Lung (tissue), 12 donors: ENCODE data around the gene POP7. TPM values are rescaled to one million over a fixed set of nuclear protein-coding genes. Genes with fewer than 3 reads are reported as not detected.

Source experiments
- ATAC-seq: fragments of 200-7000 bp; cut with Tn5 transposase; one replicate; pipeline ENCODE4 v1.9.1; 2020; ENCODE audit warnings: moderate number of reproducible peaks; ENCODE audit not compliant: insufficient read depth, low FRiP score
- DNase-seq, 3 donors: peaks; one replicate each; pipeline ENCODE4 v3.0.0-alpha.2; 2013 to 2017
- H3K27ac ChIP-seq, 2 donors: one replicate each; pipeline ENCODE4 v1.5.1; 2013; ENCODE audit warnings: mild to moderate bottlenecking in 2 of 2, moderate library complexity in 2 of 2, control low read depth in 1 of 2, inconsistent platforms in 1 of 2, low read depth in 1 of 2, low read length in 1 of 2
- H3K27me3 ChIP-seq, 3 donors: one replicate each; pipeline ENCODE4 v1.5.1; 2013; ENCODE audit warnings: low read length in 2 of 3; ENCODE audit not compliant: control insufficient read depth in 3 of 3, insufficient read depth in 3 of 3
- H3K36me3 ChIP-seq, 4 donors: one replicate each; pipeline ENCODE4 v1.5.1; 2013; ENCODE audit warnings: low read length in 4 of 4, mild to moderate bottlenecking in 1 of 4, moderate library complexity in 1 of 4; ENCODE audit not compliant: control insufficient read depth in 4 of 4, insufficient read depth in 4 of 4
- H3K4me1 ChIP-seq, 5 donors: one replicate each; pipeline ENCODE4 v1.5.1; 2013; ENCODE audit warnings: low read length in 5 of 5, mild to moderate bottlenecking in 2 of 5, moderate library complexity in 1 of 5; ENCODE audit not compliant: control insufficient read depth in 5 of 5, insufficient read depth in 5 of 5
- H3K4me3 ChIP-seq: one replicate; pipeline ENCODE4 v1.5.1; 2013; ENCODE audit warnings: mild to moderate bottlenecking, control low read depth, moderate library complexity
- H3K9ac ChIP-seq, 2 donors: one replicate each; pipeline ENCODE4 v1.5.1; 2013; ENCODE audit warnings: low read length in 2 of 2, control low read depth in 1 of 2; ENCODE audit not compliant: insufficient read depth in 1 of 2
- H3K9me3 ChIP-seq, 4 donors: one replicate each; pipeline ENCODE4 v1.5.1; 2013; ENCODE audit warnings: low read length in 3 of 4, mild to moderate bottlenecking in 1 of 4, moderate library complexity in 1 of 4; ENCODE audit not compliant: control insufficient read depth in 4 of 4, insufficient read depth in 3 of 4
- CTCF ChIP-seq: IDR thresholded peaks from 2 replicates; pipeline ENCODE4 v1.5.1; 2012; ENCODE audit warnings: mild to moderate bottlenecking; ENCODE audit errors: control extremely low read depth, extremely low read depth
- WGBS, 2 donors: extraction: QIAGEN DNeasy Blood & Tissue Kit; methylation state at CpG; one replicate each; pipeline ENCODE4 v1.1.7; 2013; 5-methylcytosine and 5-hydroxymethylcytosine counted together
- polyA plus RNA-seq, 2 donors: library from polyadenylated mRNA; stranded (reverse); fragments of 200-250 nt; gene quantifications; one replicate each; pipeline ENCODE4 v1.2.1, GENCODE V29; 2013
- total RNA-seq, 2 donors: library from RNA; depleted of rRNA in 1 of 2; stranded (reverse); fragments of >200 nt in 1 of 2; gene quantifications; one replicate each; pipeline ENCODE4 v1.2.1, GENCODE V29; 2014 to 2021
- donor health status: control.
- donor health status: control.
- donor health status: Bipolar disorder and iron deficiency.
- donor health status: healthy.
- donor health status: DM: yes; HTN: yes; CAD: no.

POP7 gene
- total and polyA plus RNA-seq, 4 donors: 20.3 to 50.6 (median 33.3) TPM

GRCh38 chr7:100685631-100686145 lies 20.2 kb upstream of the POP7 start:
- 94% methylated on average over 17 of the region's 17 CpGs for WGBS, 2 donors
- H3K27ac ChIP-seq: no peak overlapping the region
- no peak for TF ChIP-seq CTCF
- no peak overlapping the region for H3K4me3 ChIP-seq
- peaks cover 10 to 76% (median 29%) of the 10 kb centered on the region in 4 donors for H3K36me3 ChIP-seq
- ATAC-seq (no peak), DNase-seq (no peak)
- H3K4me1 ChIP-seq: peaks cover 0 to 3% (median 0%) of the 10 kb centered on the region in 5 donors
- H3K9ac ChIP-seq: no peak overlapping the region
- no peaks in the 10 kb centered on the region for H3K9me3 ChIP-seq
- H3K27me3 ChIP-seq: no peaks in the 10 kb centered on the region

GRCh38 chr7:100686201-100686821 lies 19.6 kb upstream of the POP7 start:
- no peak for ATAC-seq
- no peak overlapping the region for H3K4me3 ChIP-seq

GRCh38 chr7:100686822-100687211 lies 19.1 kb upstream of the POP7 start:
- Histone ChIP-seq H3K36me3 (peaks cover 10 to 70% (median 27%) of the 10 kb centered on the region in 4 donors), H3K9me3 (no peaks in the 10 kb centered on the region), H3K4me1 (peaks cover 0 to 8% (median 3%) of the 10 kb centered on the region in 5 donors), H3K27me3 (no peaks in the 10 kb centered on the region), H3K27ac (no peak overlapping the region), H3K4me3 (no peak overlapping the region), H3K9ac (no peak overlapping the region)
- DNase-seq: no peak
- ATAC-seq: no peak
- 90 to 95% methylated on average over 17 of the region's 17 CpGs for WGBS, 2 donors
- no peak for TF ChIP-seq CTCF

More at GRCh38 chr7:100686201-100686821, 19.6 kb upstream of the POP7 start:
- H3K9me3 ChIP-seq: no peaks in the 10 kb centered on the region
- TF ChIP-seq CTCF: no peak
- DNase-seq: peak in 1 of 3 donors; percentile 23
- H3K27ac ChIP-seq: no peak overlapping the region
- 84% methylated on average over 33 of the region's 33 CpGs for WGBS, 2 donors
- peaks cover 0 to 6% (median 3%) of the 10 kb centered on the region in 5 donors for H3K4me1 ChIP-seq
- H3K27me3 ChIP-seq: no peaks in the 10 kb centered on the region
- H3K36me3 ChIP-seq: peaks cover 10 to 75% (median 28%) of the 10 kb centered on the region in 4 donors
- H3K9ac ChIP-seq: no peak overlapping the region
